K562 (cell line): ENCODE data around the gene LONRF2. TPM values are rescaled to one million over a fixed set of nuclear protein-coding genes. Genes with fewer than 3 reads are reported as not detected.

Experiments
- ATAC-seq: fragments of 200-7000 bp; cut with Tn5 transposase; 3 replicates; pipeline ENCODE4 v1.9.1; 2020; ENCODE audit warnings: moderate library complexity
- BruUV-seq: library from RNA; stranded (reverse); fragments of 400-500 nt; replicated peaks from 2 replicates; lab custom pipeline; 2021; lab: Mats Ljungman, UMichigan
- CTCF ChIA-PET: fragments of 300-600 bp; formaldehyde crosslinking; extraction: SDS; loops from one replicate; lab custom pipeline; 2021; ENCODE audit warnings: low intra/inter-chr PET ratio; lab: Yijun Ruan, JAX
- POLR2A ChIA-PET: fragments of 300-600, 350-650 bp; sonication (Branson Sonifier 250); formaldehyde crosslinking; extraction: SDS; loops from one replicate; lab custom pipeline; 2021; ENCODE audit warnings: antibody characterized with exemption, inconsistent platforms; lab: Yijun Ruan, JAX
- DNase-seq, 4 experiments: peaks; one replicate each; pipeline versions ENCODE4 v3.0.0 to v3.0.0-alpha.2; 2011 to 2018; ENCODE audit warnings: low spot score in 3 of 4, mixed read lengths in 3 of 4; ENCODE audit errors: extremely low read depth in 1 of 4
- FAIRE-seq: peaks from 2 replicates; lab custom pipeline; 2011; peaks lifted over from hg19 to GRCh38; lab: Jason Lieb, UNC
- H2AFZ ChIP-seq: 2 replicates; pipeline ENCODE4 v1.6.0; 2011; ENCODE audit warnings: low read depth, low read length, control low read depth, inconsistent platforms
- H3K27ac ChIP-seq: fragments of 200-600 bp; 3 replicates; pipeline ENCODE4 v1.8.0; 2011; ENCODE audit warnings: low read depth, mild to moderate bottlenecking, control low read depth, inconsistent platforms, low read length, moderate library complexity, mixed read lengths; ENCODE audit errors: extremely low read depth
- H3K27me3 ChIP-seq, 2 experiments: fragments of 300-600 bp in 1 of 2; 2 replicates in 1 of 2; 3 replicates in 1 of 2; pipeline versions ENCODE4 v1.6.0 to v1.8.0; 2011; ENCODE audit warnings: inconsistent platforms in 2 of 2, low read length in 2 of 2, mild to moderate bottlenecking in 1 of 2, mixed read lengths in 1 of 2, moderate library complexity in 1 of 2; ENCODE audit not compliant: control insufficient read depth in 2 of 2, insufficient read depth in 2 of 2
- H3K36me3 ChIP-seq: fragments of 300-600 bp; 3 replicates; pipeline ENCODE4 v1.8.0; 2011; ENCODE audit warnings: mild to moderate bottlenecking, low read length, inconsistent platforms; ENCODE audit not compliant: control insufficient read depth, insufficient read depth
- H3K4me1 ChIP-seq, 2 experiments: fragments of 200-600 bp in 1 of 2; replicated peaks in 1 of 2; 2 replicates in 1 of 2; 3 replicates in 1 of 2; pipeline versions ENCODE4 v1.5.1 to v1.8.0; 2011; ENCODE audit warnings: inconsistent platforms in 2 of 2, low read length in 2 of 2, mild to moderate bottlenecking in 1 of 2, mixed read lengths in 1 of 2, moderate library complexity in 1 of 2; ENCODE audit not compliant: control insufficient read depth in 2 of 2, insufficient read depth in 2 of 2
- H3K4me2 ChIP-seq: 2 replicates; pipeline ENCODE4 v1.6.1; 2011; ENCODE audit warnings: low read length, control low read depth, inconsistent platforms, mixed read lengths; ENCODE audit not compliant: insufficient read depth
- H3K4me3 ChIP-seq: fragments of 200-600 bp; sonication (generic), shearing (Covaris generic); 2 replicates; pipeline ENCODE4 v1.5.1; 2016; ENCODE audit warnings: control low read depth, inconsistent platforms
- H3K79me2 ChIP-seq: fragments of 200-600 bp; 3 replicates; pipeline ENCODE4 v1.8.0; 2011; ENCODE audit warnings: low read length, inconsistent platforms; ENCODE audit not compliant: control insufficient read depth, insufficient read depth
- H3K9ac ChIP-seq, 2 experiments: 2 replicates each; pipeline versions ENCODE4 v1.6.0 to v1.6.1; 2011; ENCODE audit warnings: low read depth in 2 of 2, low read length in 2 of 2, control low read depth in 1 of 2, inconsistent platforms in 1 of 2, mild to moderate bottlenecking in 1 of 2, mixed read lengths in 1 of 2; ENCODE audit not compliant: insufficient read depth in 1 of 2
- H3K9me1 ChIP-seq: one replicate; pipeline ENCODE4 v1.6.0; 2011; ENCODE audit warnings: inconsistent platforms, mild to moderate bottlenecking, low read length, moderate library complexity; ENCODE audit not compliant: control insufficient read depth, insufficient read depth
- H3K9me3 ChIP-seq: replicated peaks from 2 replicates; pipeline ENCODE4 v1.5.1; 2011; ENCODE audit warnings: low read depth, low read length, inconsistent platforms; ENCODE audit not compliant: control insufficient read depth, insufficient read depth
- H4K20me1 ChIP-seq: replicated peaks from 2 replicates; pipeline ENCODE4 v1.6.1; 2011; ENCODE audit warnings: low read length, inconsistent platforms, mixed read lengths; ENCODE audit not compliant: control insufficient read depth, insufficient read depth
- ATF7 ChIP-seq: fragments of 450-650 bp; IDR thresholded peaks from 2 replicates; pipeline ENCODE4 v1.7.1; 2014; ENCODE audit warnings: mild to moderate bottlenecking, moderate library complexity
- BDP1 ChIP-seq: IDR thresholded peaks from 3 replicates; pipeline ENCODE4 v1.6.1; 2011; ENCODE audit not compliant: insufficient read length, insufficient read depth
- CBX1 ChIP-seq: sonication (generic); IDR thresholded peaks from 2 replicates; pipeline ENCODE4 v1.6.1; 2016; ENCODE audit warnings: antibody characterized with exemption, low read depth, mild to moderate bottlenecking
- CHD4 ChIP-seq: fragments of 200-600 bp; sonication (generic); IDR thresholded peaks from 3 replicates; pipeline ENCODE4 v1.6.1; 2012; ENCODE audit warnings: low read depth, mild to moderate bottlenecking, mixed read lengths, low read length, inconsistent platforms; ENCODE audit not compliant: insufficient read depth, insufficient replicate concordance, poor library complexity, severe bottlenecking
- EP300 ChIP-seq: IDR thresholded peaks from 2 replicates; pipeline ENCODE4 v1.6.1; 2012; ENCODE audit warnings: low read length, improper control_type of control experiment
- ETV6 ChIP-seq, 3 experiments: fragments of 150-350 bp in 1 of 3; sonication (generic) in 1 of 3; formaldehyde crosslinking in 1 of 3; IDR thresholded peaks; 2 replicates each; pipeline versions ENCODE4 v1.6.1 to v1.8.0; 2014 to 2022; ENCODE audit warnings: borderline replicate concordance in 2 of 3, low read depth in 2 of 3, antibody characterized with exemption in 1 of 3, low read length in 1 of 3, mild to moderate bottlenecking in 1 of 3, missing genetic modification reagents in 1 of 3
- HDAC2 ChIP-seq: fragments of 450-650 bp; IDR thresholded peaks from 2 replicates; pipeline ENCODE4 v1.6.1; 2016; ENCODE audit warnings: mild to moderate bottlenecking
- KHSRP ChIP-seq: fragments of 450-650 bp; IDR thresholded peaks from 2 replicates; pipeline ENCODE4 v1.6.1; 2017
- LCOR ChIP-seq: sonication (generic); formaldehyde crosslinking; IDR thresholded peaks from 2 replicates; pipeline ENCODE4 v1.8.0; 2022; ENCODE audit warnings: mild to moderate bottlenecking, missing genetic modification reagents
- MCM2 ChIP-seq: fragments of 450-650 bp; IDR thresholded peaks from 2 replicates; pipeline ENCODE4 v1.6.1; 2017; ENCODE audit warnings: low read depth, mild to moderate bottlenecking
- PPARD ChIP-seq: fragments of 250-450 bp; sonication (Bioruptor Pico); IDR thresholded peaks from 2 replicates; pipeline ENCODE4 v1.8.0; 2022; ENCODE audit warnings: inconsistent platforms, mild to moderate bottlenecking, moderate library complexity
- RBM15 ChIP-seq: fragments of 200-400 bp; formaldehyde crosslinking; IDR thresholded peaks from 2 replicates; pipeline ENCODE4 v1.6.1; 2018; ENCODE audit warnings: mild to moderate bottlenecking, low read length, moderate library complexity; ENCODE audit not compliant: insufficient read depth
- ZNF146 ChIP-seq: IDR thresholded peaks from one replicate; pipeline ENCODE4 v1.6.1; 2018; ENCODE audit warnings: missing compliant biosample characterization; ENCODE audit not compliant: unreplicated experiment
- ZNF274 ChIP-seq: IDR thresholded peaks from 2 replicates; pipeline ENCODE4 v1.6.1; 2011; ENCODE audit warnings: low read depth, mild to moderate bottlenecking, low read length, moderate library complexity, borderline replicate concordance
- WGBS: fragments of 100-300 bp; shearing (Covaris generic); methylation state at CpG from one replicate; pipeline ENCODE4 v1.1.6; 2016; ENCODE audit warnings: low coverage, mixed read lengths; ENCODE audit not compliant: insufficient coverage; ENCODE audit errors: missing lambda C conversion rate; 5-methylcytosine and 5-hydroxymethylcytosine counted together
- in situ Hi-C: fragments of 300-500 bp; cut with MboI; formaldehyde crosslinking; loops from 4 replicates; pipeline ENCODE4 v1.15.0; 2018; ENCODE audit warnings: inconsistent platforms, mixed read lengths
- intact Hi-C: fragments of 100-400 bp; cut with micrococcal nuclease; formaldehyde crosslinking; loops from 2 replicates; pipeline ENCODE4 v1.14.2; 2022
- polyA plus RNA-seq, 8 experiments: library from polyadenylated mRNA; depleted of rRNA in 4 of 8; stranded (reverse) in 5 of 8; unstranded in 3 of 8; fragments of >200 nt; fragmentation: Nextera tagmentation in 2 of 8; fragmentation: Illumina TruSeq in 1 of 8; extraction: Ambion mirVana in 2 of 8; extraction: Trizol in 1 of 8; gene quantifications; 2 replicates each; pipeline versions ENCODE4 v1.2.1 to v1.2.3, GENCODE V29; 2011 to 2014; ENCODE audit warnings: inconsistent platforms in 1 of 8, missing spikeins in 1 of 8
- total RNA-seq, 7 experiments: library from RNA; depleted of rRNA in 6 of 7; stranded (reverse); fragments of >200 nt in 6 of 7; fragmentation: Illumina TruSeq in 2 of 7; extraction: Trizol in 2 of 7; gene quantifications; 2 replicates each; pipeline versions ENCODE4 v1.2.1 to v1.2.3, GENCODE V29; 2011 to 2021; ENCODE audit warnings: low replicate concordance in 1 of 7
- TF ChIP-seq, protein P1 (sequence below): fragments of 450-650 bp; formaldehyde crosslinking; conservative IDR thresholded peaks from 2 replicates; pipeline ENCODE4 v1.4.0; 2022; ENCODE audit warnings: mild to moderate bottlenecking, missing genetic modification characterization
- TF ChIP-seq, protein P2 (sequence below): fragments of 250-450 bp; sonication (Bioruptor Pico); IDR thresholded peaks from 2 replicates; pipeline ENCODE4 v1.5.0; 2021
- TF ChIP-seq, protein P3 (sequence below): fragments of 250-450 bp; sonication (Bioruptor Pico); IDR thresholded peaks from 2 replicates; pipeline ENCODE4 v1.9.0; 2021; ENCODE audit warnings: mild to moderate bottlenecking, inconsistent platforms
- TF ChIP-seq, protein P4 (sequence below): IDR thresholded peaks from 2 replicates; pipeline ENCODE4 v1.6.1; 2014; ENCODE audit warnings: antibody characterized with exemption

Gene LONRF2
- total and polyA plus RNA-seq, 9 of the 15 experiments (the other 6 are each of a cell fraction or from before 2014, with no cell fraction given), result 0.35 to 5.0 (median 2.7) TPM

DNA sequence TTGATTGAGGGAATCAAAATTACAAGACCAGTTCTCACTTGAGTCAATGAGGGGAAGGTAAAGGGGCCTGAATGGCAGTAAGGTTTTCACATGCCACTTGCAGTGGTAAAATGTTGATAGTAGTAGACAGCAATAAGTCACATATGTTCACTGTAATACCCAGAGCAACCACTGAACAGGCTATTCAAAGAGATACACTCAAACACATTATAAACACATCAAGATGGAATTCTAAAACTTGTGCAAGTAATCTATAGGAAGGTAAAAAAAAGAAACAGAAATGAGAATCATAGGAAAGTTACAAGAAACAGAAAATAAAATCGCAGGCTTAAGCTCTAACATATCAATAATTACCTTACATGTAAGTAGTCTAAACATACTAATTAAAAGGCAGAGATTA, 93.3 kb downstream of the LONRF2 start:
- POLR2A ChIA-PET, result no interaction called here
- DNase-seq (no peak), FAIRE-seq (no peak), ATAC-seq (no peak)
- H3K27me3 ChIP-seq, result peaks cover 3 to 13% of the 10 kb centered on the region in 2 experiments; a peak in 4 of 5 replicates
- no peak overlapping the region for H2AFZ ChIP-seq
- H3K79me2 ChIP-seq, result no peaks in the 10 kb centered on the region
- no peak overlapping the region for H3K4me3 ChIP-seq
- no peaks in the 10 kb centered on the region for H4K20me1 ChIP-seq
- 0% methylated on average over 1 of the region's 1 CpG for WGBS
- in situ Hi-C loops (loop anchor here (25.0 kb wide), 1 partner anchor 517 kb away; no protein-coding TSS in a partner anchor), intact Hi-C loops (no loop called here)
- no peaks in the 10 kb centered on the region for H3K9me1 ChIP-seq
- H3K36me3 ChIP-seq, result no peaks in the 10 kb centered on the region
- no peaks in the 10 kb centered on the region for H3K9me3 ChIP-seq
- no peaks in the 10 kb centered on the region for H3K4me1 ChIP-seq
- H3K4me2 ChIP-seq, result no peak overlapping the region
- CTCF ChIA-PET, result no interaction called here
- H3K27ac ChIP-seq, result no peak overlapping the region
- BruUV-seq, result no TSS peak
- H3K9ac ChIP-seq, result no peak overlapping the region
- TF ChIP-seq HDAC2 (no peak), PPARD (CRISPR knock-in tag) (no peak), MCM2 (no peak), CBX1 (no peak), KHSRP (no peak), ATF7 (no peak), CHD4 (no peak), EP300 (no peak), BDP1 (no peak), ETV6 (IDR thresholded peaks at IDR 0.05; ENCODE audit: borderline replicate concordance in 1 of 2, low read depth in 2 of 2, low read length in 1 of 2) (no peak), ETV6 (CRISPR knock-in tag; IDR thresholded peaks at IDR 0.05; ENCODE audit: borderline replicate concordance) (no peak), RBM15 (no peak), LCOR (CRISPR knock-in tag) (no peak), ZNF146 (CRISPR knock-in tag) (no peak), ZNF274 (no peak)
- TF ChIP-seq, protein P1, sequence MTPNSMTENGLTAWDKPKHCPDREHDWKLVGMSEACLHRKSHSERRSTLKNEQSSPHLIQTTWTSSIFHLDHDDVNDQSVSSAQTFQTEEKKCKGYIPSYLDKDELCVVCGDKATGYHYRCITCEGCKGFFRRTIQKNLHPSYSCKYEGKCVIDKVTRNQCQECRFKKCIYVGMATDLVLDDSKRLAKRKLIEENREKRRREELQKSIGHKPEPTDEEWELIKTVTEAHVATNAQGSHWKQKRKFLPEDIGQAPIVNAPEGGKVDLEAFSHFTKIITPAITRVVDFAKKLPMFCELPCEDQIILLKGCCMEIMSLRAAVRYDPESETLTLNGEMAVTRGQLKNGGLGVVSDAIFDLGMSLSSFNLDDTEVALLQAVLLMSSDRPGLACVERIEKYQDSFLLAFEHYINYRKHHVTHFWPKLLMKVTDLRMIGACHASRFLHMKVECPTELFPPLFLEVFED (CRISPR knock-in tag), result no peak
- TF ChIP-seq, protein P2, sequence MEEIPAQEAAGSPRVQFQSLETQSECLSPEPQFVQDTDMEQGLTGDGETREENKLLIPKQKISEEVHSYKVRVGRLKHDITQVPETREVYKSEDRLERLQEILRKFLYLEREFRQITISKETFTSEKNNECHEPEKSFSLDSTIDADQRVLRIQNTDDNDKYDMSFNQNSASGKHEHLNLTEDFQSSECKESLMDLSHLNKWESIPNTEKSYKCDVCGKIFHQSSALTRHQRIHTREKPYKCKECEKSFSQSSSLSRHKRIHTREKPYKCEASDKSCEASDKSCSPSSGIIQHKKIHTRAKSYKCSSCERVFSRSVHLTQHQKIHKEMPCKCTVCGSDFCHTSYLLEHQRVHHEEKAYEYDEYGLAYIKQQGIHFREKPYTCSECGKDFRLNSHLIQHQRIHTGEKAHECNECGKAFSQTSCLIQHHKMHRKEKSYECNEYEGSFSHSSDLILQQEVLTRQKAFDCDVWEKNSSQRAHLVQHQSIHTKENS, result no peak
- TF ChIP-seq, protein P3, sequence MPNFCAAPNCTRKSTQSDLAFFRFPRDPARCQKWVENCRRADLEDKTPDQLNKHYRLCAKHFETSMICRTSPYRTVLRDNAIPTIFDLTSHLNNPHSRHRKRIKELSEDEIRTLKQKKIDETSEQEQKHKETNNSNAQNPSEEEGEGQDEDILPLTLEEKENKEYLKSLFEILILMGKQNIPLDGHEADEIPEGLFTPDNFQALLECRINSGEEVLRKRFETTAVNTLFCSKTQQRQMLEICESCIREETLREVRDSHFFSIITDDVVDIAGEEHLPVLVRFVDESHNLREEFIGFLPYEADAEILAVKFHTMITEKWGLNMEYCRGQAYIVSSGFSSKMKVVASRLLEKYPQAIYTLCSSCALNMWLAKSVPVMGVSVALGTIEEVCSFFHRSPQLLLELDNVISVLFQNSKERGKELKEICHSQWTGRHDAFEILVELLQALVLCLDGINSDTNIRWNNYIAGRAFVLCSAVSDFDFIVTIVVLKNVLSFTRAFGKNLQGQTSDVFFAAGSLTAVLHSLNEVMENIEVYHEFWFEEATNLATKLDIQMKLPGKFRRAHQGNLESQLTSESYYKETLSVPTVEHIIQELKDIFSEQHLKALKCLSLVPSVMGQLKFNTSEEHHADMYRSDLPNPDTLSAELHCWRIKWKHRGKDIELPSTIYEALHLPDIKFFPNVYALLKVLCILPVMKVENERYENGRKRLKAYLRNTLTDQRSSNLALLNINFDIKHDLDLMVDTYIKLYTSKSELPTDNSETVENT, result no peak
- TF ChIP-seq, protein P4, sequence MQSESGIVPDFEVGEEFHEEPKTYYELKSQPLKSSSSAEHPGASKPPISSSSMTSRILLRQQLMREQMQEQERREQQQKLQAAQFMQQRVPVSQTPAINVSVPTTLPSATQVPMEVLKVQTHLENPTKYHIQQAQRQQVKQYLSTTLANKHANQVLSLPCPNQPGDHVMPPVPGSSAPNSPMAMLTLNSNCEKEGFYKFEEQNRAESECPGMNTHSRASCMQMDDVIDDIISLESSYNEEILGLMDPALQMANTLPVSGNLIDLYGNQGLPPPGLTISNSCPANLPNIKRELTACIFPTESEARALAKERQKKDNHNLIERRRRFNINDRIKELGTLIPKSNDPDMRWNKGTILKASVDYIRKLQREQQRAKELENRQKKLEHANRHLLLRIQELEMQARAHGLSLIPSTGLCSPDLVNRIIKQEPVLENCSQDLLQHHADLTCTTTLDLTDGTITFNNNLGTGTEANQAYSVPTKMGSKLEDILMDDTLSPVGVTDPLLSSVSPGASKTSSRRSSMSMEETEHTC, result no peak
